Right lobe of liver (tissue), 4 donors: ENCODE results near the gene KCNB1.

Experiments used
- POLR2A ChIP-seq: fragments of 450-650 bp; IDR thresholded peaks from one replicate; pipeline ENCODE4 v1.6.1; 2017; ENCODE audit warnings: antibody characterized with exemption, mild to moderate bottlenecking
- TF ChIP-seq, protein P1 (sequence below), 4 donors: fragments of 200-600 bp in 3 of 4; fragments of 450-650 bp in 1 of 4; IDR thresholded peaks; one replicate each; pipeline versions ENCODE4 v1.5.1 to v1.8.0; 2016 to 2022; ENCODE audit warnings: antibody characterized with exemption in 4 of 4, mild to moderate bottlenecking in 2 of 4
- donor health status: DM: no; HTN: no; CAD: no.
- donor health status: DM: no; HTN: no; CAD: no.
- donor health status: DM: no; HTN: yes; CAD: no.

DNA sequence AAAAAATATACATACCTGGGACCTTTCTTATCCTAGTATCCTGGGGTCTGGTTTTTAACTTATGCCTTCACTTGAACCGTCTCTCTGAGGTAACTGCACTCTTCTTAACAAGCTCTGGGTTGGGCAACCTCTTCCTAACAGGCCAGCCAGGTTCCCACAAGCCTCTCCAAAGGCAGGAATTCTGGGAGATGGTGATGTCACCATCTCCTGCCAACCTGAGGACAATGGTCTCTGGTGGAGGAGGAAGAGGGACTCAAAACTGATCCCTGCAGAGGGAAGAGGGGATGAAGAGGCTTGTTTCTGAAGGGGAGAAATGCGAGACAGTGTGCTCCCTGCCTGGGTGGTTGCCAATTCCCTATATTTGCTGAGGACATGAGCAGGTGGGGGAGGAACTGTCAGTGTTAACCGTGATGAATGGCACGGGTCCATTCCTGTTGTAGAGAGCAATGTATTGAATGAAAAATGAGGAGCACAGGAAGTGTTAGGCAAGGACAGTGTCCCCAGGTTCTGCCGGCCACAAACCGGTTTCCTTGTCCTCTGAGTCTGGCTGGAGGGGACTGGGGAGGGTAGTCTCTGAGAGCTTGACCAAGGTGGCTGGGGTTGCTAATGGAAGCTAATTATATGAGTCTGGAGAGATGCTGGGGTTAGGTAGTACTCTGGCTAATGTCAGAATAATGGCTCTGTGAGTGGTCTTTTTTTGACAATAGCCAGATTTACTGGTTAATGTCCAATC is 95.5 kb downstream of the KCNB1 start:
- no peak for TF ChIP-seq POLR2A
- TF ChIP-seq, protein P1, sequence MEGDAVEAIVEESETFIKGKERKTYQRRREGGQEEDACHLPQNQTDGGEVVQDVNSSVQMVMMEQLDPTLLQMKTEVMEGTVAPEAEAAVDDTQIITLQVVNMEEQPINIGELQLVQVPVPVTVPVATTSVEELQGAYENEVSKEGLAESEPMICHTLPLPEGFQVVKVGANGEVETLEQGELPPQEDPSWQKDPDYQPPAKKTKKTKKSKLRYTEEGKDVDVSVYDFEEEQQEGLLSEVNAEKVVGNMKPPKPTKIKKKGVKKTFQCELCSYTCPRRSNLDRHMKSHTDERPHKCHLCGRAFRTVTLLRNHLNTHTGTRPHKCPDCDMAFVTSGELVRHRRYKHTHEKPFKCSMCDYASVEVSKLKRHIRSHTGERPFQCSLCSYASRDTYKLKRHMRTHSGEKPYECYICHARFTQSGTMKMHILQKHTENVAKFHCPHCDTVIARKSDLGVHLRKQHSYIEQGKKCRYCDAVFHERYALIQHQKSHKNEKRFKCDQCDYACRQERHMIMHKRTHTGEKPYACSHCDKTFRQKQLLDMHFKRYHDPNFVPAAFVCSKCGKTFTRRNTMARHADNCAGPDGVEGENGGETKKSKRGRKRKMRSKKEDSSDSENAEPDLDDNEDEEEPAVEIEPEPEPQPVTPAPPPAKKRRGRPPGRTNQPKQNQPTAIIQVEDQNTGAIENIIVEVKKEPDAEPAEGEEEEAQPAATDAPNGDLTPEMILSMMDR (IDR thresholded peaks at IDR 0.05) = no peak
